Endometrial microvascular endothelial cells (primary cell): ENCODE data around the gene PDE1C. TPM values are rescaled to one million over a fixed set of nuclear protein-coding genes. Genes with fewer than 3 reads are reported as not detected.

ENCODE experiments used
- in situ Hi-C: cut with HindIII; loops from 2 replicates; pipeline ENCODE4 v1.10.0; 2017; ENCODE audit warnings: low sequenced_read_pairs, low pct_unique_long_range_greater_than_20kb; ENCODE audit errors: inconsistent ontology term
- total RNA-seq: library from RNA; depleted of rRNA; stranded (reverse); fragments of >200 nt; gene quantifications from one replicate; pipeline ENCODE4 v1.2.3, GENCODE V29; 2015; ENCODE audit errors: inconsistent ontology term

PDE1C gene
- total RNA-seq, 1 donor from 2014 or later, result 7.7 TPM

DNA sequence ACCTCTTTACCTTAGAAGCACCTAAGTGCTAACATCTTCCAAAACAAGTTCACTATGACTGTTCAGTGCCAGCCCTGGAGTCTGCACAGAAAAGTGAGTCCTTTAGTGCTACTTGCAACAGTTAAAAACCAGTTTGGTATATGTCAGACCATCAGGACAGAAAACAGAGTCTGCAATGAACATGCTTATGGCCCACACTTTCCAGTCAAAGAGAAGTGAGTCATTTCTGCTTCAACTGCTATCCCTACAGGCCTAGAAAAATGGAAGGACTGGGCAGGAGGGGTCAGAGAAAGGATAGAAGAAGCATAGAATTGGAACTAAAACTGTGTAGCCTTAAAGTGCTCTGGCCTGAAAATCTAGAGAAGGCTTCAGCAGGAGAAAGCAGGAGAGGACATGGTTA lies 108.0 kb downstream of the PDE1C start:
- in situ Hi-C loops, result no loop called here

DNA sequence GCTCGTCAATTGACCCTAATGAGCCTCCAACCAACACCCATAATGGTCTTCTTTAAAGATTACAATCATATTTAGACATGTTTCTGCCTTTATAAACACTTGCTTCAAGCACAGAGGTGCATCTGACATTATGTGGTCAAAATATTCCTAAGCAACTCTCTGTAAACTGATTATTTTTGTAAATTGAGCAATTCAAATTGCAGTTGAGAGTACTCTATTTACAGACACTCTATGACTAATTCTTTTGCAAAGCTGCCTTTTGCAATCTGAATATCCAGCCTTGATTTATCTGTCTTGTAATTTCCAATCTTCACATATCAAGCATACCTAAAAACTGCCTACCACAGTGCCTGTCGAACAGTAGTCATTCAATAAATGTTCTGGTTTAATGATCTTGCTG lies 112.0 kb downstream of the PDE1C start:
- in situ Hi-C loops, result no loop called here

DNA sequence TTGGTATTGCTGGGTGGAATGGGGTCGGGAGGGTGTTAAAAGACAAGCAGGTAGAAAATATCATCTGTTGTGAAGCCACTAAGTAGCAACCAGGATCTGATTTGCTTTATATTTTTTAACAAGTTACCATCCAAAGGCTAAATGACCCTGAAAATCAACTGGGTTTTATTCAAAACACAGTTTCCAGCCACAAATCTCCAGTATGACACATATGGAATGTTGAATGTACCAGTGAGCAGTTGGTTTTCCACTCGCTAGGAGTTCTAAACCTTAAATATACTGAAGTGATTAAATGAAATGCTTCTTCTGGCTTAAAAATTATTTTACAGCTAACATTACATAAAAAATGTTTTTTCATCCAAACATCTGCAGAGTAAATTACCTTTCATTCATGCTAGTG lies 112.5 kb downstream of the PDE1C start:
- in situ Hi-C loops, result no loop called here

DNA sequence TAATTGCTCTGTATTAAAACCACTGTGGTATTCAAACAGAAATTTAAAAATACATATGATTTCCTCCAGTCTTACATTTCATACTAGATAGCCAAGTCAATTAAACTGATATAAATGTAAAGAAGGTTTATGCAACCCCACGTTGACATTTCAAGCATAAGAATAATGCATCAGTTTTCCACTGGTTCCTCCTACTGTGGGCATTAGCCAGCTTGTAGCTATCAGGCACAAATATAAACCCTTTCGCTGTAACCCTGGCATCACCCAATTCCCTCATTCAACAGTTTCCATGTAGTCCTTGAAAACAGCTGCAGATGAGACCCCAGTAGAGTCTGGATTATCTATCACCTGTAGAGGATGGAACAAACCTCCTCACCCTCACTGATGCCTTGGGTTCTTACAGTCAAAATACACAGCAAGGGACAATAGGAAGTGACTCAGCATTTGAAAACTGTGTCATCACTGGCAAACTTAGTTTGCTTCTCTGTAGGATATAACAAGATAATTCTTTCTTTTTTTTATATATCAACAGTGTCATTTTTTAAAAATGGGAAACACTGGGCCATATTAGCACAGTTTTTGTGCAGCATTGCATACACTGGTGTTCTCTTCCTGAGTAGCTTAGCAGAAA lies 113.0 kb downstream of the PDE1C start:
- in situ Hi-C loops, result no loop called here

DNA sequence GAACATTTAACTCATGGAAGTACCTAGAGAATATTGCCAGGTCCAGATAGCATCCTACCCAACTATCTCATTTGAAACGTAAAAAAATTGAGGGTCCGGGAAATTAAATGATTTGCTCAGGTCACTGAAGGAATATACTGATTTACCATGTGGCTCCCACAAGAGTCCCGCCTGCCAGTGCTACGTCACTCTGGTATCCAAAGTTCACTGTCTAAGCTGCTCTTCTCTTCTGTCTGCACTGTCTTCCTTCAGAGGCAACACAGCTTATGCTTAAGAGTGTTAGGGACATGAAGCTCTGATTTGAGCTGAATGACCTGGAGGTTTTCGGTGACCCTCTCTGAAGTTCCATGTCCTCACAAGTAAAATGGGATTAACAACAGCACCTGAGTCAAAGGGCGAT lies 114.6 kb downstream of the PDE1C start:
- in situ Hi-C loops, result no loop called here

DNA sequence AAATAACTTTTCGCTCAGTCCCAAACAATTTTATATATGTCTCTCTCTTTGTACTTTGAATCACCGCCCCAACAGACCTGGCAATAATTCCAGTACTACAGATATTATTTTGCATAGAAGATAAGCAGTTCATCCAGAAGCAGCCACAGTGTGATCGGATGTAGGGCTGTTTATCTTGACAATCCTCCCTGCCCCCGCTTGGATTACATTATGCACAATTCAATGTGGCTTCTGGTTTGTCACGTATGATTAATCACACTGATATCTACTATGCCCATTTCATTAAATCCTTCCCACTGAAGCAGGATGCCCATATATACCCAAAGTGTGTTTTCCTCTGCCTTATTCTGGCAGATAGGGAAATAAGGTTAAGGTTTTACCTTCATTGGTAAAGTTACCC lies 115.2 kb downstream of the PDE1C start:
- in situ Hi-C loops, result no loop called here

DNA sequence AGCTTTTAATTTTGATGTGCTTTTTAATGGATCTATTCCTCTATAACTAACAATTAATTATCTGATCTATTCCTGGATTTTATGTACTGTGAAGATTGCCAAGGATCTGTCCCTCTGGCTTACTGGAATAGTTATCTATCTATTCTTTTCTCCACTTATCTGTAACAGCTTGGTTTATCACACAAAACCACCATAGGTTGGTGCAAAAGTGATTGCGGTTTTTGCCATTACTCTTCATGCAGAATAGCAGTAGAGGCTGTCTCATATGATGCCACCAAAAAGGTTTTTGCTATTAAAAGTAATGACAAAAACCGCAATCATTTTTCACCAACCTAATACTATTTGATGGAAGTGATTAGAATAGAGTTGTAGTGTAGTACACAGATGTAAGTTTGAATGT lies 115.7 kb downstream of the PDE1C start:
- in situ Hi-C loops, result no loop called here

DNA sequence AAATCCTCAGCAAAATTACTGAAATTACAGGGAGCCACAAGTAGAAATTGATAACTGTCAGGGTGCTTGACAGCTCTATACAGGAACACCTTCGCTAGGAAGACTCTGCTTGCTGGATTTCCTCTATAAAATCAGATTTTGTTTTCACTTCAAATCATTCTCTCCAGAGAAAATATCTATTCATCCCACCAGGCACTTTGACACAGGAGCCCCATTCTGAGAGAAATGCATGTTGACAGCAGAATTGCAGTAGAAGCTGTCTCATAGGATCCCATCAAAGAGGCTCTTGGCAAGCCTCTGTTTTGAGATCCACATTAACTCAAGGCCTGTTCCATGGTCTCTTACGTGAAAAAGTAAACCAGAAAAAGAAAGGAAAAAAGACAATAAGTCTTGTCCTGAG lies 116.8 kb downstream of the PDE1C start:
- in situ Hi-C loops, result no loop called here

DNA sequence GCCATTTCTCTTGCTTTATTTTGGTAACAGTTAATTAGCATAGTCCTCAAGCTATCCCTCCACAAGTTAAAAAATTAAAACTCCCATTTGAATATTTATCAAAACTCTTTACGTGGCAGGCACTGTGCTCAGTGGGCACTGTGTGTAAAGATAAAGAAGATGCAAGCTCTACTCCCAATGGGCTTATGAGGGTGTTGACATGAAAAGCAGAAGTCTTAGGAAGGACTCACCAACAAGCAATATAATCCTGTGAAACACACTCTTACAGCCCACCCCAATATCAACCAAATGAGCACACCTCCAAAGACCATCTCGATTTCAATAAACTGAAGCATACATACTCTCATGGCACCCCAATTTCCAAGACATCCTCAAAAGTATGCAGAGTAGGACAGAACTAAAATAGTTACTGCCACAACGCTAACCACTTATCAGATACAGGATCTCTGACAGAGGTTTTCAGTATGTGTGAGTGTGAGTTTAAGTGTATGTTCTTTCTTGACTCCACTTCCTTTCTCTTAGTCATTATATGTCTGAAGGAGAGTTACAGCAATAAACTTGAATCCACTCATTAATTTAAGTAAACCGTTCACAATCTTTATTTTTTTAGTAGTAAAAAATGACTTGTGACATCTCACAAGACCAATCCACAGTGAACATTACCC lies 120.0 kb downstream of the PDE1C start:
- in situ Hi-C loops, result no loop called here

DNA sequence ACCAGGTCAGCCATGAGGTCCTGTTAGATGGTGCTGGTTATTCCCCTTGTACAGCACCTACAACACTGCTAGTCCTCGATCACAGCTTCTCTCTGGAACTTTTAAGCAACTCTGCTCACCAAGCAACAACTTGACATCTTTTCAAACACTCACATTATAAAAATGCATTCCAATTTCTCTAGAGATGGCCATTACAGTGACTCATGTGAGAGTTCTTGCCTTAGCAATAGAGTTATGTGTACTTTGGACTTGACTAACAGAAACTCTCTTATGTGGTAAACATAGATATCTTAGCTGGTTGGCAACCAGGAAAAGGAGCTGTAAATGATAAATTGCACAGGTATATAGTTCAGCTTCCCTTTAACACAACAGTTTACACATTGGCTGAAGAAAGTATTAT lies 122.2 kb downstream of the PDE1C start:
- in situ Hi-C loops, result no loop called here

DNA sequence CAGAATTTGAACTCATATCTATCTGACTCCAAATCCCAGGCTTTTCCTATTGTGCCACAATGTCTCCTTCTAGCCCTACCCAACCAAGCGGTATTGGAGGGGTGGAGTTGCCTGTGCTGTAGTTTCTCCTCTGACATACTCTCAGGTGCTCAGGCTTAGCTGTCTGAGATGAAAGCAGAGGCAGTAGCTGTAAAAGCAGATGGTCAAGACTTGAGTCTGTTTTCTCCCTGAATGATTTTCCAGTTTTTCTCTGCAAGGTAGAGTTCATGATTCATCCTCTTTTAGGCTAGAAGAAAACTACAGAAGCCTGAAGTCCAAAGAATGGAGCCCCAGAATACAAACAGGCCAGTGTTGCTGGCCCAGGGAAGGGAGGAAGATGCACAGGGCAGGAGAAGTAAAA lies 130.0 kb downstream of the PDE1C start:
- in situ Hi-C loops, result no loop called here

DNA sequence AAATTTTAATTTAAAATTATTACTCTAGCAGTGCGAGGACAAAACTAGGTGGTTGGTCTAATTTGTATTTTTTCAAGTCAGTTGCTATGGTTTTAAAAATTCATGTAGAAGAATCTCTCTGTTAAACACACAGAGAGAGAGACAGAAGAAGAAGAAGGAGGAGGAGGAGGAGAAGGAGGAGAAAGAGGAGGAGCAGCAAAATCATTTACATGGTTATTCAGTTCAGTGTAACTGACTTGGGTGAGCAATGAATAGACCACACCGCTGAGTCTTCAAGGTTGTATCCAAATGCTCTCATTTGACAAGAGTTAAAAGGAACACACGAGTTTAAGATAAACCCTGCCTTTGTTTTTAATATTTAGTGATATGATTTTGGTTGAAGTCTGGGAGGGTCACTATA lies 131.1 kb downstream of the PDE1C start:
- in situ Hi-C loops, result no loop called here

DNA sequence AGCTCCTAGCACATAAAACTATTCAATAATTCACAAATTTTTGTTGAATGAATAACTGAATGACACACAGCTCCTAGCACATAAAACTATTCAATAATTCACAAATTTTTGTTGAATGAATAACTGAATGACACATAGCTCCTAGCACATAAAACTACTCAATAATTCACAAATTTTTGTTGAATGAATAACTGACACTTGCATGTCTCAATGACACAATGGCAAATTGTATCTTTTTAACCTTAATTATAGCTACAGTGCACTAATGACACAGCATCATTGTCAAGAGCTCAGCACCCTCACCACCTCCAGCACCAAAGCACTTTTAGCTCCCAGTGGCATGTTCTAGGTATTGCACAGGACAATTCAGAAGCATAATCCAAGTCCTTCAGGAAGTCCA lies 131.6 kb downstream of the PDE1C start:
- in situ Hi-C loops, result no loop called here

DNA sequence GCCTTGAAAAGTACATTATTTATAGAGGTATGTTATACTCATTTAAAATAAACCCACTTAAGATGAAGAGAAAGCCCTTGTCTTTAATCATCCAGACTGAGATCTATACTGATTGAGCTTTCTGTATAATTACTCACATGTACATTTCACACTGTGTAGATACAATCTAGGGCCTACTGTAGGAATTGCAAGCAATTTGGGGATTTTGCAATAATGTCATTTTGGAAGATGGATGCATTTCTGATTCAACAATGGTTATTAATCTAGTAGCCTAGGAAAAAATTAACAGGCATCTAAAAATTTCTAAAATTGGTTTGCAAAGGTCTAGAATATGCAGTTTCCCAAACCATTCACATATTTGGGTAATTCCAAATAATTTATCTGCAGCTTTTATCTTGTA lies 132.2 kb downstream of the PDE1C start:
- in situ Hi-C loops, result no loop called here

DNA sequence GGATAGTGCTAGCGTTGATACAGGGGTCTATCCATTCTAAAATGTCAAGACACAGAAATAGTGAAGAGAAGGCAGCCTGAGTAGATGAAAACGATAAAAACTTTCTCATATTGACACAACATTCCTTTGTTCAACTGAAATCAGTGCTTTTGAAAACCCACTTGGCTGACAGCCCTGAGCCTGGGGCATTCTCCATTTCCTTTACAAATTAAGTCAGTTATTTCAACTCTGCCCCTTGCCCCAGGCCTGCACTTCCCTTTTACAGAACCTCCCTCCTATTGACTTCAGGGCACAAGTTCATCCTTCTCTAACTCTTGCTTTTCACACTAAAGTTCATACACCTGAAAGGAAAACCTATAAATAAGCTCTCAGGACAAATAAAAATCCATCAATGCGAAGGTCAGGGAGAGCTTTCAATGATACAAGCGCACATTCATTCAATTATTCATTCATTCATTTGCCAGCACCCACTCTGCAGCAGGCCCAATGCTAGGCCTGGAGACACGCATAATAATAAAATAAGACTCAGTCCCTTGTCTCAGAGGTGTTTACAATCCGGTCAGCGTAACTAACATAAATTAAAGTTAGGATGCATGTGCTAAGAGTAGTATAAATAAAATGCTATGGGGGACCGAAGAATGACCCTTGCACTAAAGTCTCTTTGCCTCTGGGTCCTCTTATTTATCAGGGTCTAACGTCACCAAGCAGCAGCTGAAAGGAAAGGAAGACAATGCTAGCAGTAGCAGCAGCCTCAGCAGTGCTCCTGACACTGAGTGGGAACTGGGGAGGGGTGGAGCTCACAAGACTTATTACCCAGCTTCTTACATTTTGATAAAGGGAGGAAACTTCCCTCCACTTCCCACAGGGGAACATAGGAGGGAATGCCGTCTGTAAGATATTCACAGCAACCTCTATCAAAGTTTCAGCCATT lies 134.8 kb downstream of the PDE1C start:
- in situ Hi-C loops, result no loop called here

DNA sequence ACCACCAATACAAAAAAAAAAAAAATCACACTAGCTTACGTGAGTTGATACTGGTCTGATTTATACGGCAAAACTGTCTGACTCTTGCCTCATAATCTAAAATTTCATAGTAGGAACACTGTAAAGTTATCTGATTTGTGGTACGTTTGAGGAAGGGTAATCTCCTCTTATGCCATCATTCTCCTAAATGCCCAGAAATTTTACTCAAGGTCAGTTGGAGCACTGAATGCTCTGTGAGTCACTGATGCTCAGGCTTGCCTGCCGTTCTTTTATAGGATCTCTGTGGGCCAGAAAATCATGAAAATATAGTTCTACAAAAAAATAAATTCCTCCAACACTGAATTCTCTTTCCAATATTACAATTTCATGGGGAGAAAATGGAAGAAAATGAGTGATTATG lies 135.7 kb downstream of the PDE1C start:
- in situ Hi-C loops, result no loop called here

DNA sequence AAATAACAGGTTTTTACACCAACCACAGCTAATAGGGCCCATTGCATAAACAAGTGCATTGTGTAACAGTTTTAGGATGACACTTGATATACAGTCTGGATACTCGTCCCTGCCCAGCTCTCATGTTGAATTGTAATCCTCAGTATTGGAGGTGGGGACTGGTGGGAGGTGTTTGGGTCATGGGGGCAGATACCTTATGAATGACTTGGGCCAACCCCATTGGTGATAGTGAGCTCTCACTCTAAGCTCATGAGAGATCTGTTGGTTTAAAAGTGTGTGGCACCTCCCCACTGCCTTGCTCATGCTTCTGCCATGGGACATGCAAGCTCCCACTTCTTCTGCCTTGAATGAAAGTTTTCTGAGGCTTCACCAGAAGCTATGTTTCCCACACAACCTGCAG lies 136.7 kb downstream of the PDE1C start:
- in situ Hi-C loops, result no loop called here

DNA sequence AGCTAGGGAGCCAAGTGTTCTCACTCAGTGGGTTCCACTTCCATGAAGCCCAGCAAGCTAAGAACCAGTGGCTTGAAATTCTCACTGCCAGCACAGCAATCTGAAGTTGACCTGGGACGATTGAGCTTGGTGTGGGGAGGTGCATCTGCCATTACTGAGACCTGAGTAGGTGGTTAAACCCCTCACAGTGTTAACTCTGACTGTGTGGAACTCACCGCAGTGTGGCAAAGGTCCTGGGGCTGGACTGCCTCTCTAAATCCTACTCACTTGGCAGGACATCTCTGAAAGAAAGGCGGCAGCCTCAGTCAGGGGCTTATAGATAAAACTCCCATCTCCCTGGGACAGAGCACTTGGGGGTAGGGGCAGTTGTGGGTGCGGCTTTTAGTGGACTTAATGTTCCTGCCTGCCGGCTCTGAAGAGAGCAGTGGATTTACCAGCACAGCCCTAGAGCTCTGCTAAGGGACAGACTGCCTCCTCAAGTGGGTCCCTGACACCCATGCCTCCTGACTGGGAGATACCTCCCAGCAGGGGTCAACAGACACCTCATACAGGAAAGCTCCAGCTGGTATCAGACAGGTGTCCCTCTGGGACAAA lies 143.1 kb downstream of the PDE1C start:
- in situ Hi-C loops, result no loop called here

DNA sequence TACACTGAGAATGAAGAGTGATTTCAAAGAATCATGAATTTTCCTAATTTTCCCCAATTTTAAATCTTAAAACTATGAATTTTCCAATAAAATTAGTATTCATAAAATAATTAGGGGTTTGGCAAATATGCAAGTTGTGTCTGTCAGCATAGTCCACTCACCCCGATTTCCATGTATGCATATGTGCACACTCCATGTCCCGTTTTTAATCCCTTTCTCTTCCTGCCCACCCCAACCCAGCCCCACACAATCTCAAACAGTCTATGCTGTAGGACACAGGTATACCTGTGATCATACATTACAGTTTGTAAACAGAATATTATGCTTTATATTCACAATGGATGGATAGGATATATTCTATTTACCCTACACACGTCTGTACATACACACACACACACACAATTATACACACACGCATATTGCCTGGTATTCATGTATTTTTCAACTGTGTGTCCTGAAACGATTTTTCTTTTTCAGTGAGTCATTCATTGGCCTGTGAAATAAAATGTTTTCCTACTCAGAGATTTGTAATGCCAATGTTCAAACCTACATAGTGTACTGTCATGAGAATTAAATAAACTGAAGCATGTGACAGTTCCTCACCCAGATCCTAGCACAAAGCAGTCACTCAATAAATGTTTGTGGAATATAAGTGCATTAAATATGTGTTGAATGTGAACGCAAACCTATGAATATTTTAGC lies 144.3 kb downstream of the PDE1C start:
- in situ Hi-C loops, result no loop called here
